ENCODE results near the gene FAM222A.

The FAM222A gene

DNA sequence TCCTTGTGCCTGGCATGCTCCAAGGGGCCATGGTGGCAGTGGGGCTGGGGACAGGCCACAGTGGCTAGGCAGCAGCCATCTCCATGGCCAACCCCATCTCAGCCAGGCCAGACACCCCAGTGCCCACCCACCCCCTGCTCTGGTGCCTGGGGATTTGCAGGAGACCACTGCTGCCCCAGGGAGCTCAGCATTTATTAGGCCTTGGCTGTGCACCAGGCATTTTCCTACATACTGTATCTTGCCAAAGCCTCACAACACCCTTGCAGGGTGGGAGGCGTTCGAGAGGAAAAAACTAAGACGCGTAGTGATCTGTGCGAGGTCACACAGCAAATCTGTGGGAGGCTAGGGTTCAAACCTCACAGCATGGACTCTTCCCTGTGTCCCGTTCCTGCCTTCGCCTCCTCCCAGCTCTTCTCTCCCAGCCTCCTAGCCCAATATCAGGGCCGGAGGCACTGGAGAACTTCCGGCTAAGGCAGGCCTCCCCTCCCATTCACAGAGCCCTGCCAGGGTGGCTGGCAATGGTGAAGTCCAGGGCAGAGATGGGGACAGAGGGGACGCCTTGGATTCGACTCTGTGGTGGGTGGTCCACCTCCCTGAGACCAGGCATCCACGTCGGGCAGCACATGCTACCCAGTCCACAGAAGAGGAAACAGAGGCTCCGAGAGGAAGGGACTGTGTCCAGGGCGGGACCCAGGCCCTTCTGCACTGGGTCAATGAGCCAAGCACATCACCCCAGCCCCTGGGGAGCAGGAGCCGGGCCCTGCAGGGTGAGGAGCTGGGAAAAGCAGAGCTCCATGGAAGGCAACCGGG, 57.4 kb downstream of the FAM222A start:
- DNase-seq (ENCODE audit: low read depth in 2 of 2, low spot score in 1 of 2) = no peak

DNA sequence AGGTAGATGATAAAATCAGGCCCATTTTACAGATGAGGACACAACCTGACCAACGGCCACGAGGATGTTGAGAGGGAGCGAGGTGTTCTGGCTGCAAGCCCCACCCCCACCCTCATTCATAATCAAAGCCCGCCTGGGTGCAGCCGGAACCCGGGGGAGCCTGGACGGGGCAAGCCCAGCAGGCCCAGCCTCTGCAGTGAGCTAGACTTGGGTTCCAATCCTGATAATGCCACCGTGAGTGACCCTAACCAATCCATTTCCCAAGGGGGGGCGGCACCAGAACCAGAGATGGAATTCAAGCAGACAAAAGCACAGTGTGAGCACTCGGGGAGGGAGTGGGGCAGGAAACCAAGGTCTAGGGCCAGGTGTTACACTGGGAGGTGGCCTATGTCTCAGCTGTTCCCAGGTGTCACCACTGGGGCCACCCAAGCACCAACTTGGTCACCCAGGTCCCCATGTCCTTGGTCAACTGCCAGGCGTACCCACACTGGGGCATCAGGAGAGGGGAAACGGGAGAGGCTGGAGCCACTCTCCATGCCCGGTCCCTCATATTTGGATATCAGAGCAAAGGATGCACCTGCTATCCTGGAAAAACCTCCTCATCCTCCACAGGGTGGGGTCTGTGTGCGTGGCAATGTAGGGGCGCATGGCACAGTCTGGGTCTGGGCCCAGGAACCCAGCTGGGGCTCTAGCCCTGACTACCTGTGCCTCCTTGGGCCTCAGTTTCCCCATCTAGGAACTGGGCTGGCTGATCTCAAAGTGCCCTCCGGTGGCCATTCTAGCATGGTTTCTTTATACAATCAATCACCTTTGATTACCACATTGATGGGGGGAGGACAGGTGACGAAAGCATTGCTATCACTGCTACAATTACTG, 58.4 kb downstream of the FAM222A start:
- no peak for DNase-seq (ENCODE audit: low read depth in 2 of 2, low spot score in 1 of 2)

DNA sequence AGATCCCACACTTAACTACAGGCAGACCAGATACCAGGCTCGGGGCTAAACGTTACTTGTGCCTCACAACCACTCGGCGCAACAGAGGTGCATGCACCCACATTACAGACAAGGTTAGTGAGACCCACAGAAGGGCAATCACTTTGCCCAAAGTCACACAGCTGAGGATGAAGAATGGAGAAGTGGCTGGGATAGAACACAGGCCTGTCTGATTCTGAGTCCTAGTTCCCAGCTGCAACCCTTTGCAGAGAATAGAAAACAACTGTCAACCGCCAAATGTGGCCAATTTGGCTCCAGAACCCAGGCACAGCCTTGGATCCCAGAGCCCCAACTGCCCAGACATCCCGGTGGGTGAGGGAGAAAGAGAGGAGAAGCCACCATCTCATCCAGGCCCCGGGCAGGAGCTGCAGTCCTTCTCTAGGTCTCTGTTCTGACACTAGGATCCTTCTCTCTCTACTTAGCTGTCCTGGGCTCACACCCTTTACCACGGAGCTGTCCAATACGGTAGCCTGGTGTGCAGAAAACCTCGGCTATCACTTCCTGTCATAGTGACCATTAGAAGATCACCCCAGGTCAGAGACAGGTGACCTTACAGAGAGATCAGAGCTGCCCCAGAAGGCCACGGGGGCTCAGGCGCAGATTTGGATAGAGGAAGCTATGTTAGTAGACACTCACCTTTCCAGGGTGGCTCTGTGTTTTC, 59.1 kb downstream of the FAM222A start:
- DNase-seq (ENCODE audit: low read depth in 2 of 2, low spot score in 1 of 2) = no peak

DNA sequence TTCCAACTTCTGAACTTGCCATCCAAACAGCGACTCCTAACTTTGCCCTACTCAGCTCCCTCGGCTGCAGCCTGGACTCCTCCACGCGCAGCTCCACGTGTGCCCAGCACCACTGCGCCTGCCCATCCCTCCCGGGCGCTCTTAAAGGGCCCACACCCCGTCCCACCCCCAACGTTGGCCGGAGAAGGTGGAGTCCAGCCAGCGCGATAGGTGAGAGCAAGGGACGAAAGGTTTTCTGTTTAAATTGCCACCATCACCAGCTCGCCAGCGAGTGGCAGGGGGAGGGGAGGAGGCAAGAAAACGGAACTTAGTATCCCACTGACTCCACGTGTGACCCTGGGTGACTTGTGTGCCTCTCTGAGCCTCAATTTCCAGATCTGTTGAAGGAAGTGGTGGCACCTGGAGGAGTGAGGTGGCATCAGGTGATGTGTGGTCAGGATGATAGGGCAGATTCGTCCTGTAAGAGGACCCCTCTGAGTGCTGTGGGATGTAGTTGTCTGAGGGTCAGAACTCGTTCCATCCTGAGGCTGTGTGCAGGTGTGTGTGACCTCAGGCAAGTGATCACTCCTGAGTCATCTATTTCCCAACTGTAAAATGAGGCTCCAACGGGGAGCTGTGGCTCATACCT, 59.9 kb downstream of the FAM222A start:
- DNase-seq (ENCODE audit: low read depth in 2 of 2, low spot score in 1 of 2) = no peak

DNA sequence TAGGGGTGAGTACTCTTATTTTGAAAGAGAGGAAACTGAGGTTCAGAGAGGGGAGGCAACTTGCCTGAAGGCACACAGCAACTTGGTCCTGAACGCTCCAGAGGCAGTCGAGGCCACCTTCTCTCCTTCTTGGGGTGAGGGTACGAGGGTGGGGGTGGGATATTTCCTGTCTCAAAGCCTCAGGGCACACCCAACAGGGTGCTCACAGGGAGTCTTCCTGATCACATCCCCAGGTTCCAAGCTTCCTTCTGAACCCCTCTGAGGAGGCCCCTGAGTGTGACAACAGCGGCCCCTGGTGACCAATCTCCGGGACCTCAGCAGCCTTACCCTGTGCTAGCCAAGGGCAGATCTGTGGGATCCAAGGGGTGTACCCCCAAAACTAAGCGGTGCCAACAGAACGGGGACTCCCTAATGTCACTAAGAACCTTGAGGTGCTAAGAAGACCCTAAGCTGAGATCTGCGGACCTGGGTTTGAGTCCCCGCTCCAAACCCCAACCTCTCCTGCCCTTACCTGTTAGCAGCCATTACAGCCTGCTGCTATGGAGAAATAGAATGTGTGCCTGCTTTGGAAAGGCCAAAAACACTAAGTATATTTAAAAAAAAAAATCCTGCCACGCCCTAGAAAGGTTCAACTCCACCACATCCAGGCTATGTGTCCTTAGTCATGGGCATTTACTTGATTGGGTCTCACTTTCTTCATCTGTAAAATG, 61.7 kb downstream of the FAM222A start:
- peak; percentile 32 to 53 for DNase-seq (ENCODE audit: low read depth in 2 of 2, low spot score in 1 of 2)

DNA sequence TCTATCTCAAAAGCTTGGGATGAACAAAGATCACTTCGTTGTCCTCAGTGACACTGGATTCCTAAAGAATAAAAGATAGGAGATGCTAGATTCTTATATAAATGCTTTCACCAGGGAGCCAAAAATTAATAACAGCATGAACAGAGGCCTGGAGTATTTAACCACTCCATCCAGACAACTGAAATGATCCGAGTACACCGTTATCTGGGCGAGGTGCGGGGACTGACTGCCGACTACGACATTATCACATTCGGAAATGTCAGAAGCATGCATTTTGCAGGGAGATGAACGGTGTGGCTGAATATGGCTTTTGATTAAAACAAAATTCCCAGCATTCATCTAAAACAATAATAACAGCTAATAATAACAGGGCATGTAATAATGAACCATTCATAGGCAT, 63.0 kb downstream of the FAM222A start:
- no peak for DNase-seq (ENCODE audit: low read depth in 2 of 2, low spot score in 1 of 2)

DNA sequence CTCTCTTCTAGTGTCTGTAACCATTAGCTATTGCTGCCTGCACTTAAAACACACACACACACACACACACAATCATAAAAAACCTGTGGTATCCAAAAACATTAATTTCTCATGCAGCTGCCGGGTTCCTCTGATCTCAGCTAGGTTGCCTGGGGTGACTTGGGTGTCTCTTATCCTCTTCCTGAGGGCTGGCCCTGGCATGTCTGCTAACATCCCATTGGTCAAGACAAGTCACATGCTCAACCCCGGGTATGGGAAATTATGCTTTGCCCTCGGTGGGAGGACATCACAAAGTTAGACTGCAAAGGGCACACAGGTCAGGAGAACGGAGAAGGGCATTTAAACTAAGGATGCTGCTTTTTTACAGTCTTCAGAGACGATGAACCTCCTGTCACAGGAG, 63.9 kb downstream of the FAM222A start:
- no peak for DNase-seq (ENCODE audit: low read depth in 2 of 2, low spot score in 1 of 2)

DNA sequence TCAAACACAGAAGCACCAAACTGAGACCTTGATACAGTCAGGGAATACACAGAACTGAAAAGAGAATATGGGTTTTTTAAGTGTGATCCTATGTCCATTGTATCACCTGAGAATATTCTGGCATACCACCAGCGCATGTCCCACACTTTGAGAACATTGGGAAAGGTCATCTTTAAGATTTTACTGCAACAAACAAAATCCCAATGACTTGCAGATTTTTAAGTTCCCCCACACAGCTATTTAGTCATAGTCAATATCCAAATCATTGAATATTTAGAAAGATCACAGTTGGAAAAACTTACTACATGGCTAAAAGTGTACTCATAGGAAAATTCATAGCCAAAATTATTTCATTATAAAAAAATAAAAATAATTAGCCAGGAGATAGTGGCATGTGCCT, 65.1 kb downstream of the FAM222A start:
- DNase-seq (ENCODE audit: low read depth in 2 of 2, low spot score in 1 of 2) = no peak

DNA sequence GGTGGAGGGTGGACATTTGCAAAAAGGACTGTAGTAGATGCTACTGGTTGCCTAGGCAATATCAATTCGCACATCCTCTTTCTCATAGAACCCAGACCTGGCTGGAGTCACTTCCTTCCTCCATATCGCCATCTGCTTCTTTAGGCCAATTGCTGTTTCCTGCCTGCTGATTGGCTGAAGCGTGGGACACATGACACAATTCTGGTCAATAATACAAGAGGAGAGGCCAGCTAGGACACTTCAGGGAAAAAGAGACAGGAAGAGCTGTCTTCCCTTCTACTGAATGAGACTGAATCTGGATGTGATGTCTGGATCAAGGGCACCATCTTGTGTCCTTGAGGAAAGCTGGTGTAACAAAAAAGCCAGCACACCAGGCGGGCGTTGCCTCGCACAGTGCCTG, 65.8 kb downstream of the FAM222A start:
- no peak for DNase-seq (ENCODE audit: low read depth in 2 of 2, low spot score in 1 of 2)

DNA sequence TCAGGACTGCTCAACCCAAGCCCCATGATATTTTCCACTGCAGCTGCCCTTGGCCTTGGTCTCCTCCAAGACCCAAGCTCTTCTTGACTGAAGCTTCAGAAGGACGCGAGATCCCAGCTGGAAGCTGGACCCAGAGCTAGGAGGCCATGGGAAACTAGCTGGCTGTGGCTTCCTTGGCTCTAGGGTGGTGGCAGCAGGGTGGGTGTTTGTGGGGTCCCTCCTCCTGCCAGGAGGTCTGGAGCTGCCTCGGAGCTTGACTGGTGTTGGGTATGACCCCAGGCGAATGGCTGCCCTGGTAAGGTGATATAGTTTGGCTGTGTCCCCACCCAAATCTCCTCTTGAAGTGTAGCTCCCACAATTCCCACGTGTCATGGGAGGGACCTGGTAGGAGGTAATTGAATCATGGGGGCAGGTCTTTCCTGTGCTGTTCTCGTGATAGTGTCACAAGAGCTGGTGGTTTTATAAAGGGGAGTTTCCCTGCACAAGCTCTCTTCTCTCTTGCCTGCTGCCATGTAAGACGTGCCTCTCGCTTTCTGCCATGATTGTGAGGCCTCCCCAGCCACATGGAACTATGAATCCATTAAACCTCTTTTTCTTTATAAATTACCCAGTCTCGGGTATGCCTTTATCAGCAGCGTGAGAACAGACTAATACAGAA, 68.2 kb downstream of the FAM222A start:
- DNase-seq (ENCODE audit: low read depth in 2 of 2, low spot score in 1 of 2) = no peak

DNA sequence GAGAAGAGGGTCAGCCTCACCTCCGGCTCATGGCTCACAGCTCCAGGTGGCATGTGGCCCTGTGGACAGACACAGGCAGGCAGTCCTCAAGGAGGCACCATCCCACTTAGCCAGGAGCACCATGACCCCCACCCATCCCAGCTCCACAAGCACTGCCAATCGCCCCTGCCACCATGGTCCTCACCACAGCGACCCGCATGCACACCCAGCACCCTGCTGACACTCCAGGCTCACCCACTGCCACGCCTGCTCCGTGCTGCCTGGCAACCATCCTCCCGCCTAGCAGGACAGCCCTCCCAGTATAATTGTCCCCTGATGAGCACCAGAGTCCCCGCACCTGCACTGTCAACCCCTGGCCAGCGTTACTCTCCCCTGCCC, 68.7 kb downstream of the FAM222A start:
- no peak for DNase-seq (ENCODE audit: low read depth in 2 of 2, low spot score in 1 of 2)

DNA sequence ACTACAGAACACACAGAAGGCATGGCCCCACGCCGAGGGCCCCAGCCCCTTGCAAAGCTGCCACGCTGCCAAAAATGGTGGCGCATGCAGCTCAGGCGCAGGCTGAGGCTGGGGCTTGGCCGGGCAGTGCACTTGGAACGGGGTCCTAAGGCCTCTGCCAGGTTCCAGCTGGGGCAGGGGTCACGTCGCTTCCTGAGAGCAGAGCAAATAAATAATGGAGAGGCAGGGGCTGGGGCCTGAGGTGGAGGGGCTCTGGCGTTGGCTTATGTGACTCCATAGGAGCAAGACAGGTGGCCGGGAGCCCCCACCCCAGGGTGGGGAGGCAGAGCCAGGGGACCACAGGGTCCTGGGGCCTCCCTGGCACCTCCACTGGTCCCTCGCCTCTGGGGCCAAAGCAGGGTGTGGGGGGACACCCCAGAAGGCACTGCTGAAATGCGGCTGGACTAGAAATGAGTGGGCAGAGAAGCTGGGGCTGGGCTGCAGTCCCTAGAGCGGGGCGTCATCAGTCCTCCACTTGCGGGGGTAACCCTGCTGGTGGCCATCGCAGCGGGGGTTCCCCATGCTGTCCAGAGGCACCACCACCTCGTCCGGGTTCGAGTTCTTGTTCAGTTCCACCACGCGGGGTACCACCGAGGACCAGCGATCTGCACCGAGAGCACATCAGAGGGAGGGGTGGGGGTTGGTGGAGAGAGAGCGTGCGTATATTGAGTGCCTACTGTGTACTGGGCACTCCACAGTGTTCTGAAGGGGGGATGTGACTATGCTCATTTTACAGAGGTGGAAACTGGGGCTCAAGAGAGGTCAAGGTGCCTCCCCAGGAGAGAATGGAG, 69.7 kb downstream of the FAM222A start:
- DNase-seq (ENCODE audit: low read depth in 2 of 2, low spot score in 1 of 2) = no peak

DNA sequence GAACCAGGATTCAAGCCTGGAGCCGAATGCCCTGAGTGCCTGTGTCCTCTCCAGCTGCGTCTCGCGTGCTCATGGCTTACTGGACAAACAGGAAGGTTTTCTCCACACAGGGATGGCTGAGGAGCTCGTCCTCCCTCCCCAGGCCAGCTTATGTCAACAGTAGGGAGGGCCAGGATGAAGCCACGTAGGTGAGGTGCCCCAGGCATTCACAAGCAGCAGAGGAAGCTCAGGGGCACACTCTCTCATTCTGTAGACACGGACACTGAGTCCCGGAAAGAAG, 70.3 kb downstream of the FAM222A start:
- DNase-seq (ENCODE audit: low read depth in 2 of 2, low spot score in 1 of 2) = no peak

DNA sequence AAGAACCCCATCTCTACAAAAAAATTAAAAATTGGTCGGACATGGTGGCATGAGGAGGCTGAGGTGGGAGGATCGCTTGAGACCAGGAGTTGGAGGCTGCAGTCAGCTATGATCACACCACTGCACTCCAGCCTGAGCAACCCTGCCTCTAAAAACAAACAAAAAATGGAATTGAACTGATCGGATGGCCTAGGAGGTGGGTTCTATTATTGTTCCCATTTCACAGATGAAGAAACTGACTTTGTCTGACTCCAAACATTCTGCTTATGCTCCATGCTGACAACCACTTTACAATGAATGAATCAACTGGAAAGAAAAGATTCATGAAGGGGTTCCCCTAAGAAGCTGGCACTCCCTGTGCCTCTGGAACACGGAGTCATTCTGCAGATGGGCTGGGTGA, 72.2 kb downstream of the FAM222A start:
- DNase-seq (ENCODE audit: low read depth in 2 of 2, low spot score in 1 of 2) = no peak

DNA sequence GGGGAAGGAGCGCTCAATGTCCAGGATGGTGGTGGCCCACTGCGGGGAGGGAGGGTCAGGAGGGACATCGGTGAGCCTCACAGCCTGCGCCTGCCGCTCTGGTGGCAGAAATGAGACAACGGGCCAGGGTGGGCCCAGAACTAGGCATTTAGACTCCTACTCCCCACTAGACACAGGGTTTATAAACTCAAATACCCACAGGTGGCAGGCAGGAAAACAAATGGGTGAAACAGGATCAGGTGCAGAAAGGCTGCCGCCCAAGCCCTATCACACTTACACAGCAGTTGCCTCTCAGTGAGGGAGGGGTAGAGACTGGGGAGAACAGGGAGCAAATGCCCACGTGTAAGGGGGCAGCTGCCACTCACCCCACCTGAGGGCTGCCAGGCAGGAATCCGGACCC, 73.2 kb downstream of the FAM222A start:
- no peak for DNase-seq (ENCODE audit: low read depth in 2 of 2, low spot score in 1 of 2)

DNA sequence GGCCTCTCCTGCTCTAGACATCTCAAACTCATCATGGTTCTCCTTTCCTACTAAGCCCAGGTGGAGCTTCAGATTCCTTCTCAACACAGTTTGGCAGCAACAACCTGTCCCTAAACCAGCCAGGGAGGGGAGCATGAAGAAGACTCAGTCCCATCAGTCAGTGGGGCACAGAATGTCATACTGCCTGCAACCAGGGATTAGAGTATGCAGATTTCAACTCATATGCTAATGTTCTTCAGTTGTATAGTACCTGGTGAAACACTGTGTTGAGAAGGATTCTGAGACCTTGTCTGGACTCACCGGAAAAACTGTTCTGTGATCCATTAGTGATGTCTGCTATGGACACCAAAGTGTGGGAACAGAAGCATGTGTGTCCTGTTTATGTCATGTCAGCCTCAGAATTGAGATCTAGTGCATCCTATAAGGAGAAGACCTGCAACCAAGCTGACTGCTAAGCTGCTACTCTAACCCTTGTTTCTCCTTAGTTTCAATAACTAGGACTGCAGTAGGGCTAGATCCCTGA, 76.0 kb downstream of the FAM222A start:
- DNase-seq (ENCODE audit: low read depth in 2 of 2, low spot score in 1 of 2) = no peak

DNA sequence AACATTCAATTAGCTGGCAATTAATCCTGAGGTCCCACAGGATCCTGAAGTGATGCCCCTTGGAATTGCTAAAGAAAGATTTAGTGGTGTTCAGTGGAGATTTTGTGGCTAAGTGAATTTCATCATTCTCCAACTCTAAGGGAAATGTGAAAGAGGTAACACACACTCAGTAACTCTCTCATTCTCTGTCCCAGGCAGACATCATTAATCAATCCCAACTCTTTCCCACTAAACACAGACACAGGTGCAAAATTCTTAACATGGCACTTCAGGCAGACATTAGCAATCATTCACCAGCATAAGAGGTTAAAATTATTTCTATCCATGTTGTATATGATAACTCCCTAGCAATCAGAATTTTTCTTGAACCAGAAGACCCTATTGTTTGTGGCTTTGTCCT, 79.4 kb downstream of the FAM222A start:
- DNase-seq (ENCODE audit: low read depth in 2 of 2, low spot score in 1 of 2) = no peak

DNA sequence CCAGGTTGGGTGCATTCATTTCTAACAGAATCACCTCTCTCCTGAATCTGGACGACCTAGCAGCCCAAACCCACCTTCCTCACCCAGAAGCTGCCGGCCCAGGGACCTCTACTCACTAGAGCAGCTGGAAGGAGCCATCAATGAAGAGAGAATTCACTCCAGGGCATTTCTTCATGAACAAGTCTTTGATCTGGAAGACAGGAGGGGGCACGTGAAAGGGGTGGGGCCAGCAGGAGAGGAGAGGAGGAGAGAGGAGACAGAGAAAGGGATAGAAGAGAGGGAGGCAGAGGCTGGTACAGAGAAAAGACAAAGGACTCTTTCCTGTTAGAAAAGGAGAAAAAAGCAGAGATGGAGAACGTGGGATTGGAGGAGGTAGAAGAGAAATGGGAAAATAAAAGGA, 79.8 kb downstream of the FAM222A start:
- DNase-seq (ENCODE audit: low read depth in 2 of 2, low spot score in 1 of 2) = no peak

DNA sequence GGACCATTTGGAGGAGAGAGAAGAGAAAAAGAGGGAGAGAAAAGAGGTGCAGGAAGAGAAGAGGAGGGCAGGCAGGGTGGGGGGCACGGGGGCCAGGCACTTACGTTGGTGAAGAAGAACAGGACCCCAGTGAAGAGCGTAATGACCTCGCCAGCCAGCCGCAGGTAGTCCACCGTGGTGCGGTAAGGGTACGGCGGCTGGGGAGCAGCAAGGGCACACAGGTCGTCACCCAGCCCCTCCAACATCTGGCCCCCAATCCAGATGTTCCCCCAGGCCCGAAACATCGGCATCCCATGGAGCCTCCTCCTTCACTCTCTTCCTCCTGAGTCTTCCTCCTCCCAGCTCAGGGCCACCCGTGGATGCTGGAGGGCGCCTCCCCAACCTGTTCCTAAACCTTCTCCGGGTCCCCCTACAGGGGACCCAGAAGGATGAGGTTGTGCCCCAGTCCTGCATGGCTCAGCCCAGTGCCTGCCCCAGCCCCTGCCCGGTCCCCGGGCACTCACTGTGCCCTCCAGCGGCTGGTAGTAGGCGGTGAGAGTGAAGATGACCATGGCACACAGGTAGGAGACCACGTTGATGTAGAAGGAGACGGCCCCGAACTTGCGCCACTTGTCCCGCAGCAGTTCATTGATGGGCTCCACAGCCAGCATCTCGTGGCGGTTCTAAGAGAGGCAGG, 80.3 kb downstream of the FAM222A start:
- no peak for DNase-seq (ENCODE audit: low read depth in 2 of 2, low spot score in 1 of 2)
